CD4-positive, alpha-beta T cell treated with Interleukin-6 for 4 hours (primary cell): ENCODE data around the gene DEPP1.
"Not testable (repeated sequence)": the region's sequence is repeated elsewhere in the genome, so short reads cannot be mapped to it uniquely, and the experiment has no call there.

Source experiments
- DNase-seq: peaks from one replicate; pipeline ENCODE4 v3.0.0-alpha.2; 2020; ENCODE audit warnings: mixed read lengths

DEPP1 gene

GRCh38 chr10:44978570-44979280, at the start of gene DEPP1:
DEPP1 (minus strand) TSS chr10:44978809; CDS start chr10:44978030, 779 bp downstream.
- DNase-seq = peak; percentile 40

- DNase-seq = no peak
Measured at GRCh38 chr10:45023426-45023825, 44.8 kb upstream of the DEPP1 start.

GRCh38 chr10:45015590-45015989, 37.0 kb upstream of the DEPP1 start:
- DNase-seq = no peak

- not testable (repeated sequence) for DNase-seq
Measured at GRCh38 chr10:45014557-45014956, 35.9 kb upstream of the DEPP1 start.

- DNase-seq = peak; percentile 16
Measured at GRCh38 chr10:45008524-45009161, 30.0 kb upstream of the DEPP1 start.

- no peak for DNase-seq
Measured at GRCh38 chr10:45006276-45007030, 27.8 kb upstream of the DEPP1 start.

GRCh38 chr10:45005284-45005683, 26.7 kb upstream of the DEPP1 start:
- DNase-seq = no peak

GRCh38 chr10:45004661-45005060, 26.1 kb upstream of the DEPP1 start:
- no peak for DNase-seq

GRCh38 chr10:45003432-45004000, 24.9 kb upstream of the DEPP1 start:
- DNase-seq = no peak

- peak; percentile 55 for DNase-seq
Measured at GRCh38 chr10:45001381-45002148, 23.0 kb upstream of the DEPP1 start.

- DNase-seq = peak; percentile 75
Measured at GRCh38 chr10:45000752-45001380, 22.3 kb upstream of the DEPP1 start, which contains the start of gene ZNF22. ZNF22 (plus strand) TSS chr10:45000923; CDS start chr10:45003369, 2,446 bp downstream.

- DNase-seq = no peak
Measured at GRCh38 chr10:45000138-45000751, 21.6 kb upstream of the DEPP1 start.

GRCh38 chr10:44998146-44998631, 19.6 kb upstream of the DEPP1 start:
- no peak for DNase-seq

- no peak for DNase-seq
Measured at GRCh38 chr10:44997105-44997748, 18.6 kb upstream of the DEPP1 start.

- DNase-seq = no peak
Measured at GRCh38 chr10:44995914-44996669, 17.5 kb upstream of the DEPP1 start.

GRCh38 chr10:44995581-44995913, 16.9 kb upstream of the DEPP1 start:
- DNase-seq = no peak

- no peak for DNase-seq
Measured at GRCh38 chr10:44994752-44995530, 16.3 kb upstream of the DEPP1 start.

- DNase-seq = no peak
Measured at GRCh38 chr10:44993922-44994751, 15.5 kb upstream of the DEPP1 start.
